ENCODE results near the gene RAB23.

Gene RAB23

GRCh38 chr6:57242505-57242904, 20.4 kb upstream of the RAB23 start:
- Histone ChIP-seq H3K4me1 (ENCODE audit: control insufficient read depth, insufficient read depth, low read length, unreplicated experiment) (peaks cover 16% of the 10 kb centered on the region), H3K79me2 (ENCODE audit: control insufficient read depth, insufficient read depth, low read length, unreplicated experiment) (no peaks in the 10 kb centered on the region), H3K36me3 (ENCODE audit: insufficient read depth, low read length) (no peaks in the 10 kb centered on the region), H3K4me3 (ENCODE audit: low read depth, low read length) (no peak overlapping the region), H3K27ac (ENCODE audit: low read depth, low read length) (peak overlapping the region; percentile 92), H2AFZ (ENCODE audit: low read length, unreplicated experiment) (peak overlapping the region; percentile 73), H3K27me3 (ENCODE audit: insufficient read depth, low read length) (no peaks in the 10 kb centered on the region)

- peaks cover 12% of the 10 kb centered on the region for H3K4me1 ChIP-seq (ENCODE audit: control insufficient read depth, insufficient read depth, low read length, unreplicated experiment)
- no peak overlapping the region for H3K4me3 ChIP-seq (ENCODE audit: low read depth, low read length)
- no peak overlapping the region for H3K27ac ChIP-seq (ENCODE audit: low read depth, low read length)
- no peaks in the 10 kb centered on the region for H3K36me3 ChIP-seq (ENCODE audit: insufficient read depth, low read length)
- H2AFZ ChIP-seq (ENCODE audit: low read length, unreplicated experiment), result no peak overlapping the region
- H3K27me3 ChIP-seq (ENCODE audit: insufficient read depth, low read length), result no peaks in the 10 kb centered on the region
- peaks cover 4% of the 10 kb centered on the region for H3K79me2 ChIP-seq (ENCODE audit: control insufficient read depth, insufficient read depth, low read length, unreplicated experiment)
Observed at GRCh38 chr6:57226221-57226620, 4.1 kb upstream of the RAB23 start.

GRCh38 chr6:57224769-57225515, 2.8 kb upstream of the RAB23 start:
- Histone ChIP-seq H2AFZ (ENCODE audit: low read length, unreplicated experiment) (peak overlapping the region; percentile 48), H3K27me3 (ENCODE audit: insufficient read depth, low read length) (no peaks in the 10 kb centered on the region), H3K27ac (ENCODE audit: low read depth, low read length) (no peak overlapping the region), H3K4me3 (ENCODE audit: low read depth, low read length) (no peak overlapping the region), H3K4me1 (ENCODE audit: control insufficient read depth, insufficient read depth, low read length, unreplicated experiment) (peaks cover 14% of the 10 kb centered on the region), H3K79me2 (ENCODE audit: control insufficient read depth, insufficient read depth, low read length, unreplicated experiment) (peaks cover 16% of the 10 kb centered on the region), H3K36me3 (ENCODE audit: insufficient read depth, low read length) (no peaks in the 10 kb centered on the region)

GRCh38 chr6:57222743-57223077, 603 bp upstream of the RAB23 start:
- Histone ChIP-seq H3K27ac (ENCODE audit: low read depth, low read length) (peak overlapping the region; percentile 77; the same call in 1 of the 2 replicates), H3K4me1 (ENCODE audit: control insufficient read depth, insufficient read depth, low read length, unreplicated experiment) (peaks cover 20% of the 10 kb centered on the region)

GRCh38 chr6:57221191-57221935, 744 bp downstream of the RAB23 start:
- H3K27ac ChIP-seq (ENCODE audit: low read depth, low read length), result peak overlapping the region; percentile 77
- peaks cover 26% of the 10 kb centered on the region for H3K4me1 ChIP-seq (ENCODE audit: control insufficient read depth, insufficient read depth, low read length, unreplicated experiment)
- peak overlapping the region; percentile 59 for H2AFZ ChIP-seq (ENCODE audit: low read length, unreplicated experiment)

More at GRCh38 chr6:57222743-57223077, 603 bp upstream of the RAB23 start:
- H3K79me2 ChIP-seq (ENCODE audit: control insufficient read depth, insufficient read depth, low read length, unreplicated experiment), result peaks cover 38% of the 10 kb centered on the region
- peak overlapping the region; percentile 93 for H3K4me3 ChIP-seq (ENCODE audit: low read depth, low read length)
- no peaks in the 10 kb centered on the region for H3K36me3 ChIP-seq (ENCODE audit: insufficient read depth, low read length)
- H3K27me3 ChIP-seq (ENCODE audit: insufficient read depth, low read length), result no peaks in the 10 kb centered on the region
- no peak overlapping the region for H2AFZ ChIP-seq (ENCODE audit: low read length, unreplicated experiment)

GRCh38 chr6:57220083-57220703, 1.9 kb downstream of the RAB23 start:
- H2AFZ ChIP-seq (ENCODE audit: low read length, unreplicated experiment), result no peak overlapping the region
- peaks cover 62% of the 10 kb centered on the region for H3K79me2 ChIP-seq (ENCODE audit: control insufficient read depth, insufficient read depth, low read length, unreplicated experiment)
- peaks cover 23% of the 10 kb centered on the region for H3K4me1 ChIP-seq (ENCODE audit: control insufficient read depth, insufficient read depth, low read length, unreplicated experiment)
- H3K4me3 ChIP-seq (ENCODE audit: low read depth, low read length), result peak overlapping the region; percentile 93
- H3K27ac ChIP-seq (ENCODE audit: low read depth, low read length), result 0 out of 2 replicates have a peak overlapping the region, but pooled peaks have one; percentile 0
- H3K27me3 ChIP-seq (ENCODE audit: insufficient read depth, low read length), result no peaks in the 10 kb centered on the region
- H3K36me3 ChIP-seq (ENCODE audit: insufficient read depth, low read length), result peaks cover 4% of the 10 kb centered on the region; the same call in 1 of the 2 replicates

More at GRCh38 chr6:57221191-57221935, 744 bp downstream of the RAB23 start:
- Histone ChIP-seq H3K4me3 (ENCODE audit: low read depth, low read length) (peak overlapping the region; percentile 93), H3K27me3 (ENCODE audit: insufficient read depth, low read length) (no peaks in the 10 kb centered on the region), H3K36me3 (ENCODE audit: insufficient read depth, low read length) (no peaks in the 10 kb centered on the region), H3K79me2 (ENCODE audit: control insufficient read depth, insufficient read depth, low read length, unreplicated experiment) (peaks cover 51% of the 10 kb centered on the region)

GRCh38 chr6:57217270-57217669, 4.8 kb downstream of the RAB23 start:
- no peak overlapping the region for H3K27ac ChIP-seq (ENCODE audit: low read depth, low read length)
- peaks cover 16% of the 10 kb centered on the region for H3K4me1 ChIP-seq (ENCODE audit: control insufficient read depth, insufficient read depth, low read length, unreplicated experiment)
- peaks cover 4% of the 10 kb centered on the region; the same call in 1 of the 2 replicates for H3K36me3 ChIP-seq (ENCODE audit: insufficient read depth, low read length)
- H3K79me2 ChIP-seq (ENCODE audit: control insufficient read depth, insufficient read depth, low read length, unreplicated experiment), result peaks cover 92% of the 10 kb centered on the region
- H3K4me3 ChIP-seq (ENCODE audit: low read depth, low read length), result no peak overlapping the region
- H2AFZ ChIP-seq (ENCODE audit: low read length, unreplicated experiment), result no peak overlapping the region
- H3K27me3 ChIP-seq (ENCODE audit: insufficient read depth, low read length), result no peaks in the 10 kb centered on the region

GRCh38 chr6:57216235-57217101, 5.6 kb downstream of the RAB23 start:
- Histone ChIP-seq H3K27me3 (ENCODE audit: insufficient read depth, low read length) (no peaks in the 10 kb centered on the region), H3K79me2 (ENCODE audit: control insufficient read depth, insufficient read depth, low read length, unreplicated experiment) (peaks cover 98% of the 10 kb centered on the region), H3K27ac (ENCODE audit: low read depth, low read length) (no peak overlapping the region), H3K36me3 (ENCODE audit: insufficient read depth, low read length) (peaks cover 4% of the 10 kb centered on the region; the same call in 1 of the 2 replicates), H3K4me1 (ENCODE audit: control insufficient read depth, insufficient read depth, low read length, unreplicated experiment) (peaks cover 16% of the 10 kb centered on the region), H2AFZ (ENCODE audit: low read length, unreplicated experiment) (no peak overlapping the region), H3K4me3 (ENCODE audit: low read depth, low read length) (peak overlapping the region; percentile 9; the same call in 1 of the 2 replicates)

GRCh38 chr6:57215260-57215659, 6.8 kb downstream of the RAB23 start:
- H3K79me2 ChIP-seq (ENCODE audit: control insufficient read depth, insufficient read depth, low read length, unreplicated experiment), result peaks cover 97% of the 10 kb centered on the region
- no peak overlapping the region for H2AFZ ChIP-seq (ENCODE audit: low read length, unreplicated experiment)
- no peak overlapping the region for H3K27ac ChIP-seq (ENCODE audit: low read depth, low read length)
- H3K36me3 ChIP-seq (ENCODE audit: insufficient read depth, low read length), result peaks cover 4% of the 10 kb centered on the region; the same call in 1 of the 2 replicates
- H3K4me3 ChIP-seq (ENCODE audit: low read depth, low read length), result no peak overlapping the region
- peaks cover 16% of the 10 kb centered on the region for H3K4me1 ChIP-seq (ENCODE audit: control insufficient read depth, insufficient read depth, low read length, unreplicated experiment)
- H3K27me3 ChIP-seq (ENCODE audit: insufficient read depth, low read length), result no peaks in the 10 kb centered on the region

GRCh38 chr6:57210060-57210459, 12.0 kb downstream of the RAB23 start:
- no peak overlapping the region for H3K27ac ChIP-seq (ENCODE audit: low read depth, low read length)
- peaks cover 87% of the 10 kb centered on the region for H3K79me2 ChIP-seq (ENCODE audit: control insufficient read depth, insufficient read depth, low read length, unreplicated experiment)
- H2AFZ ChIP-seq (ENCODE audit: low read length, unreplicated experiment), result no peak overlapping the region
- peaks cover 22% of the 10 kb centered on the region for H3K4me1 ChIP-seq (ENCODE audit: control insufficient read depth, insufficient read depth, low read length, unreplicated experiment)
- no peaks in the 10 kb centered on the region for H3K27me3 ChIP-seq (ENCODE audit: insufficient read depth, low read length)
- peaks cover 3% of the 10 kb centered on the region; the same call in 1 of the 2 replicates for H3K36me3 ChIP-seq (ENCODE audit: insufficient read depth, low read length)
- H3K4me3 ChIP-seq (ENCODE audit: low read depth, low read length), result no peak overlapping the region

Data from ACC112 (cell line).